ENCODE data around the gene NTMT1.

NTMT1 gene

GRCh38 chr9:129644365-129644764 lies 18.4 kb downstream of the NTMT1 start:
- no peak for TF ChIP-seq CTCF (conservative IDR thresholded peaks at IDR 0.05; ENCODE audit: control insufficient read depth, insufficient read depth, low read depth, low read length)
- no peak for DNase-seq (ENCODE audit: low read depth)
- H3K4me3 ChIP-seq (ENCODE audit: control insufficient read depth, low read depth, low read length), result no peak overlapping the region

GRCh38 chr9:129644902-129645301 lies 18.9 kb downstream of the NTMT1 start:
- TF ChIP-seq CTCF (conservative IDR thresholded peaks at IDR 0.05; ENCODE audit: control insufficient read depth, insufficient read depth, low read depth, low read length), result no peak
- H3K4me3 ChIP-seq (ENCODE audit: control insufficient read depth, low read depth, low read length), result no peak overlapping the region
- no peak for DNase-seq (ENCODE audit: low read depth)

- no peak overlapping the region for H3K4me3 ChIP-seq (ENCODE audit: control insufficient read depth, low read depth, low read length)
- no peak for TF ChIP-seq CTCF (conservative IDR thresholded peaks at IDR 0.05; ENCODE audit: control insufficient read depth, insufficient read depth, low read depth, low read length)
- DNase-seq (ENCODE audit: low read depth), result no peak
These were observed 20.3 kb downstream of the NTMT1 start for GRCh38 chr9:129646252-129646651.

GRCh38 chr9:129646654-129647053 lies 20.7 kb downstream of the NTMT1 start:
- DNase-seq (ENCODE audit: low read depth), result no peak
- no peak for TF ChIP-seq CTCF (conservative IDR thresholded peaks at IDR 0.05; ENCODE audit: control insufficient read depth, insufficient read depth, low read depth, low read length)
- no peak overlapping the region for H3K4me3 ChIP-seq (ENCODE audit: control insufficient read depth, low read depth, low read length)

- TF ChIP-seq CTCF (conservative IDR thresholded peaks at IDR 0.05; ENCODE audit: control insufficient read depth, insufficient read depth, low read depth, low read length), result no peak
- no peak for DNase-seq (ENCODE audit: low read depth)
- H3K4me3 ChIP-seq (ENCODE audit: control insufficient read depth, low read depth, low read length), result no peak overlapping the region
These were observed 21.7 kb downstream of the NTMT1 start for GRCh38 chr9:129647635-129648034.

GRCh38 chr9:129648092-129648763 lies 22.3 kb downstream of the NTMT1 start:
- H3K4me3 ChIP-seq (ENCODE audit: control insufficient read depth, low read depth, low read length), result no peak overlapping the region

More at GRCh38 chr9:129648092-129648763, 22.3 kb downstream of the NTMT1 start:
- no peak for TF ChIP-seq CTCF (conservative IDR thresholded peaks at IDR 0.05; ENCODE audit: control insufficient read depth, insufficient read depth, low read depth, low read length)
- DNase-seq (ENCODE audit: low read depth), result no peak
